Neural cell (in vitro differentiated cells): ENCODE data around the gene ZNF624. TPM values are rescaled to one million over a fixed set of nuclear protein-coding genes. Genes with fewer than 3 reads are reported as not detected.

Experiments used
- H2AFZ ChIP-seq: fragments of 200-600, 300-800 bp; sonication (generic), shearing (Covaris generic); 2 replicates; pipeline ENCODE4 v1.6.0; 2014; ENCODE audit warnings: low read depth, mild to moderate bottlenecking, antibody characterized with exemption, low read length, moderate library complexity
- H3F3A ChIP-seq: fragments of 200-600 bp; shearing (Covaris generic); 2 replicates; pipeline ENCODE4 v1.6.1; 2016; ENCODE audit warnings: mild to moderate bottlenecking, moderate library complexity, mixed read lengths, antibody characterized with exemption, low read length; ENCODE audit not compliant: insufficient read depth, poor library complexity, severe bottlenecking
- H3K27ac ChIP-seq: fragments of 200-600, 300-800 bp; sonication (generic), shearing (Covaris generic); 2 replicates; pipeline ENCODE4 v1.5.1; 2014; ENCODE audit warnings: mild to moderate bottlenecking, low read length, moderate library complexity
- H3K27me3 ChIP-seq: fragments of 300-800, 200-600 bp; sonication (generic), shearing (Covaris generic); 2 replicates; pipeline ENCODE4 v1.6.0; 2014; ENCODE audit warnings: mild to moderate bottlenecking, low read depth, low read length, moderate library complexity; ENCODE audit not compliant: insufficient read depth
- H3K36me3 ChIP-seq: fragments of 300-800, 200-600 bp; sonication (generic), shearing (Covaris generic); 2 replicates; pipeline ENCODE4 v1.5.1; 2014; ENCODE audit warnings: mild to moderate bottlenecking, antibody characterized with exemption, low read length, moderate library complexity; ENCODE audit not compliant: insufficient read depth
- H3K4me2 ChIP-seq: fragments of 300-800, 200-600 bp; sonication (generic), shearing (Covaris generic); 2 replicates; pipeline ENCODE4 v1.6.0; 2014; ENCODE audit warnings: mild to moderate bottlenecking, low read length
- H3K4me3 ChIP-seq: fragments of 300-800, 200-600 bp; sonication (generic), shearing (Covaris generic); 2 replicates; pipeline ENCODE4 v1.5.1; 2014; ENCODE audit warnings: mild to moderate bottlenecking, low read length, moderate library complexity
- H3K79me2 ChIP-seq: fragments of 200-600 bp; shearing (Covaris generic); replicated peaks from 2 replicates; pipeline ENCODE4 v1.6.0; 2014; ENCODE audit warnings: mild to moderate bottlenecking, low read length, moderate library complexity; ENCODE audit not compliant: insufficient read depth
- H3K9ac ChIP-seq: fragments of 300-800, 200-600 bp; sonication (generic), shearing (Covaris generic); 2 replicates; pipeline ENCODE4 v1.6.1; 2016; ENCODE audit warnings: mild to moderate bottlenecking, low read length, mixed read lengths
- H3K9me2 ChIP-seq: fragments of 200-600 bp; shearing (Covaris generic); 2 replicates; pipeline ENCODE4 v1.6.1; 2016; ENCODE audit warnings: mild to moderate bottlenecking, low read length, mixed read lengths; ENCODE audit not compliant: insufficient read depth
- H3K9me3 ChIP-seq: fragments of 200-600, 300-800 bp; sonication (generic), shearing (Covaris generic); 2 replicates; pipeline ENCODE4 v1.6.1; 2016; ENCODE audit warnings: mild to moderate bottlenecking, mixed run types, low read length, moderate library complexity, mixed read lengths
- H4K20me1 ChIP-seq: fragments of 200-600 bp; shearing (Covaris generic); 2 replicates; pipeline ENCODE4 v1.6.1; 2016; ENCODE audit warnings: mild to moderate bottlenecking, mixed run types; ENCODE audit not compliant: insufficient read depth
- EP300 ChIP-seq: fragments of 450-650 bp; conservative IDR thresholded peaks from 2 replicates; pipeline ENCODE4 v1.6.1; 2014; ENCODE audit warnings: antibody characterized with exemption, mild to moderate bottlenecking, moderate library complexity; ENCODE audit not compliant: poor library complexity, severe bottlenecking
- EZH2 ChIP-seq: fragments of 200-600, 300-800 bp; shearing (Covaris generic), sonication (generic); IDR thresholded peaks from 2 replicates; pipeline ENCODE4 v1.6.1; 2014; ENCODE audit warnings: antibody characterized with exemption, low read length, borderline replicate concordance, mild to moderate bottlenecking; ENCODE audit not compliant: insufficient read depth, poor library complexity, severe bottlenecking
- MXI1 ChIP-seq: fragments of 450-650 bp; conservative IDR thresholded peaks from 2 replicates; pipeline ENCODE4 v1.6.1; 2014; ENCODE audit warnings: antibody characterized with exemption, mild to moderate bottlenecking; ENCODE audit not compliant: poor library complexity, severe bottlenecking
- POLR2AphosphoS5 ChIP-seq: IDR thresholded peaks from 2 replicates; pipeline ENCODE4 v1.6.1; 2012
- RAD21 ChIP-seq: fragments of 450-650 bp; conservative IDR thresholded peaks from 2 replicates; pipeline ENCODE4 v1.6.1; 2014; ENCODE audit warnings: antibody characterized with exemption, mild to moderate bottlenecking, moderate library complexity
- REST ChIP-seq: IDR thresholded peaks from 2 replicates; pipeline ENCODE4 v1.6.1; 2012; ENCODE audit warnings: borderline replicate concordance
- SMC3 ChIP-seq: fragments of 450-650 bp; conservative IDR thresholded peaks from 2 replicates; pipeline ENCODE4 v1.6.1; 2014; ENCODE audit warnings: antibody characterized with exemption, mild to moderate bottlenecking, moderate library complexity; ENCODE audit not compliant: poor library complexity
- TAF1 ChIP-seq: IDR thresholded peaks from 2 replicates; pipeline ENCODE4 v1.6.1; 2012; ENCODE audit warnings: low read depth
- polyA plus RNA-seq: library from polyadenylated mRNA; depleted of rRNA; stranded (reverse); fragments of >200 nt; gene quantifications from 2 replicates; pipeline ENCODE4 v1.2.3, GENCODE V29; 2014
- small RNA-seq, 3 experiments: library from RNA; depleted of rRNA; stranded (forward); fragments of <200 nt; gene quantifications; one replicate each; pipeline ENCODE3, GENCODE V24; 2012
- TF ChIP-seq, protein P1 (sequence below): fragments of 450-650 bp; IDR thresholded peaks from 2 replicates; pipeline ENCODE4 v1.5.1; 2014; ENCODE audit warnings: antibody characterized with exemption, mild to moderate bottlenecking, moderate library complexity; ENCODE audit not compliant: poor library complexity, severe bottlenecking

Gene ZNF624
- polyA plus RNA-seq, 1 donor from 2014 or later = 13.4 TPM

DNA sequence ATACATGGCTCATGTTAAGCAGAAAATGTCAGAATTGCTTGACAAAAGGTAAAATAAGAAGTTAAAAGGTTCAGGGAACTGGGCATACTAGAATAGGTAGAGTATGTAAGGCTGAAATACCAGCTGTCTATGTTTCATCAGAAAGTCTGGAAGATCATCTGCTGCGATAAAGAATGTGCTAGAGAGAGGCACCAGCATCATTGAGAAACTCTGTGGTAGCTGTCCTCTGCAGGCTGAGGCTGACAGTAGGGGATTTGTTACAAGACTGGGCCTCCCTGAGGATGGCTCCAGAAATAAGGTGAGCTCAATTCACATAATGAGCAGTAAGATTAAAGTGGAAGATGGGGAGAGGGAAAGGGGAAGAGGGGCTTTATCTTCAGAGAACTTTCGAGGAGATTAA lies 80.2 kb downstream of the ZNF624 start:
- H3K4me2 ChIP-seq = no peak overlapping the region
- H3K27ac ChIP-seq = no peak overlapping the region
- no peak overlapping the region for H3K4me3 ChIP-seq
- H4K20me1 ChIP-seq = no peaks in the 10 kb centered on the region
- H3K9ac ChIP-seq = no peak overlapping the region
- TF ChIP-seq MXI1 (no peak), EP300 (no peak), RAD21 (no peak), TAF1 (no peak), REST (no peak), EZH2 (no peak), SMC3 (no peak), POLR2AphosphoS5 (no peak)
- TF ChIP-seq, protein P1, sequence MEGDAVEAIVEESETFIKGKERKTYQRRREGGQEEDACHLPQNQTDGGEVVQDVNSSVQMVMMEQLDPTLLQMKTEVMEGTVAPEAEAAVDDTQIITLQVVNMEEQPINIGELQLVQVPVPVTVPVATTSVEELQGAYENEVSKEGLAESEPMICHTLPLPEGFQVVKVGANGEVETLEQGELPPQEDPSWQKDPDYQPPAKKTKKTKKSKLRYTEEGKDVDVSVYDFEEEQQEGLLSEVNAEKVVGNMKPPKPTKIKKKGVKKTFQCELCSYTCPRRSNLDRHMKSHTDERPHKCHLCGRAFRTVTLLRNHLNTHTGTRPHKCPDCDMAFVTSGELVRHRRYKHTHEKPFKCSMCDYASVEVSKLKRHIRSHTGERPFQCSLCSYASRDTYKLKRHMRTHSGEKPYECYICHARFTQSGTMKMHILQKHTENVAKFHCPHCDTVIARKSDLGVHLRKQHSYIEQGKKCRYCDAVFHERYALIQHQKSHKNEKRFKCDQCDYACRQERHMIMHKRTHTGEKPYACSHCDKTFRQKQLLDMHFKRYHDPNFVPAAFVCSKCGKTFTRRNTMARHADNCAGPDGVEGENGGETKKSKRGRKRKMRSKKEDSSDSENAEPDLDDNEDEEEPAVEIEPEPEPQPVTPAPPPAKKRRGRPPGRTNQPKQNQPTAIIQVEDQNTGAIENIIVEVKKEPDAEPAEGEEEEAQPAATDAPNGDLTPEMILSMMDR = no peak
- H2AFZ ChIP-seq = no peak overlapping the region
- H3F3A ChIP-seq = no peaks in the 10 kb centered on the region
- peaks cover 3% of the 10 kb centered on the region for H3K9me3 ChIP-seq
- peaks cover 5% of the 10 kb centered on the region for H3K79me2 ChIP-seq
- no peaks in the 10 kb centered on the region for H3K9me2 ChIP-seq
- no peaks in the 10 kb centered on the region for H3K27me3 ChIP-seq
- H3K36me3 ChIP-seq = no peaks in the 10 kb centered on the region

Small RNAs within 50 kb of the gene (small RNA-seq; reads per million reads assigned to genes)
- gene RNU6-405P = 0 reads per million in 3 experiments

Other genes with a start within 250 kb of the ZNF624 start
- not detected in 2 replicates for gene TRPV2, start 238.3 kb downstream of the ZNF624 start, polyA plus RNA-seq
- 0.20 and 0.53 TPM in 2 replicates for gene LRRC75A, start 161.7 kb downstream of the ZNF624 start, polyA plus RNA-seq
- gene ZNF287, start 84.6 kb downstream of the ZNF624 start, polyA plus RNA-seq = 12.6 and 13.1 TPM in 2 replicates
- 2.4 and 3.2 TPM in 2 replicates for gene CCDC144A, start 36.4 kb upstream of the ZNF624 start, polyA plus RNA-seq